ENCODE data around the gene NYAP2.

NYAP2 gene

GRCh38 chr2:225488743-225489142, 89.2 kb downstream of the NYAP2 start:
- POLR2A ChIA-PET: no interaction called here
- TF ChIP-seq ZNF384 (IDR thresholded peaks at IDR 0.05): no peak
- TF ChIP-seq ELF4 (IDR thresholded peaks at IDR 0.05): no peak
- no peak for TF ChIP-seq L3MBTL2 (conservative IDR thresholded peaks at IDR 0.05)
- TF ChIP-seq ARNT (IDR thresholded peaks at IDR 0.05): no peak
- no peak for TF ChIP-seq BHLHE40 (IDR thresholded peaks at IDR 0.05; ENCODE audit: borderline replicate concordance)
- TF ChIP-seq NFRKB (IDR thresholded peaks at IDR 0.05): no peak
- TF ChIP-seq PKNOX1 (IDR thresholded peaks at IDR 0.05): no peak
- no peak for TF ChIP-seq SUZ12 (IDR thresholded peaks at IDR 0.05)
- TF ChIP-seq CTBP1 (IDR thresholded peaks at IDR 0.05; ENCODE audit: borderline replicate concordance): no peak
- TF ChIP-seq FOXA1 (IDR thresholded peaks at IDR 0.05): no peak
- TF ChIP-seq FOXM1 (IDR thresholded peaks at IDR 0.05; ENCODE audit: borderline replicate concordance): no peak
- no peak for TF ChIP-seq LEF1 (IDR thresholded peaks at IDR 0.05; ENCODE audit: borderline replicate concordance)
- TF ChIP-seq TARDBP (IDR thresholded peaks at IDR 0.05): no peak
- no peak for TF ChIP-seq SP1 (IDR thresholded peaks at IDR 0.05)
- no peak for TF ChIP-seq HDGF (IDR thresholded peaks at IDR 0.05; ENCODE audit: borderline replicate concordance)
- TF ChIP-seq FOXK2 (IDR thresholded peaks at IDR 0.05): no peak
- DNase-seq (ENCODE audit: extremely low spot score): no peak
- CTCF ChIA-PET: no interaction called here

GRCh38 chr2:225493420-225494099, 94.0 kb downstream of the NYAP2 start:
- ChIA-PET CTCF (no interaction called here), POLR2A (no interaction called here)
- no peak for TF ChIP-seq ZNF384 (IDR thresholded peaks at IDR 0.05)
- no peak for TF ChIP-seq SP1 (IDR thresholded peaks at IDR 0.05)
- TF ChIP-seq PKNOX1 (IDR thresholded peaks at IDR 0.05): no peak
- TF ChIP-seq FOXK2 (IDR thresholded peaks at IDR 0.05): no peak
- TF ChIP-seq HDGF (IDR thresholded peaks at IDR 0.05; ENCODE audit: borderline replicate concordance): no peak
- no peak for TF ChIP-seq LEF1 (IDR thresholded peaks at IDR 0.05; ENCODE audit: borderline replicate concordance)
- TF ChIP-seq SUZ12 (IDR thresholded peaks at IDR 0.05): no peak
- TF ChIP-seq FOXM1 (IDR thresholded peaks at IDR 0.05; ENCODE audit: borderline replicate concordance): no peak
- TF ChIP-seq NFRKB (IDR thresholded peaks at IDR 0.05): no peak
- TF ChIP-seq ARNT (IDR thresholded peaks at IDR 0.05): no peak
- no peak for TF ChIP-seq BHLHE40 (IDR thresholded peaks at IDR 0.05; ENCODE audit: borderline replicate concordance)
- TF ChIP-seq ELF4 (IDR thresholded peaks at IDR 0.05): no peak
- no peak for TF ChIP-seq L3MBTL2 (conservative IDR thresholded peaks at IDR 0.05)
- TF ChIP-seq CTBP1 (IDR thresholded peaks at IDR 0.05; ENCODE audit: borderline replicate concordance): no peak
- no peak for TF ChIP-seq FOXA1 (IDR thresholded peaks at IDR 0.05)
- TF ChIP-seq TARDBP (IDR thresholded peaks at IDR 0.05): no peak
- no peak for DNase-seq (ENCODE audit: extremely low spot score)

- TF ChIP-seq LEF1 (IDR thresholded peaks at IDR 0.05; ENCODE audit: borderline replicate concordance) (no peak), HDGF (IDR thresholded peaks at IDR 0.05; ENCODE audit: borderline replicate concordance) (no peak), SUZ12 (IDR thresholded peaks at IDR 0.05) (no peak), ZNF384 (IDR thresholded peaks at IDR 0.05) (no peak)
- POLR2A ChIA-PET: no interaction called here
- CTCF ChIA-PET: no interaction called here
- DNase-seq (ENCODE audit: extremely low spot score): no peak
Measured at GRCh38 chr2:225494100-225494459, 94.6 kb downstream of the NYAP2 start.

GRCh38 chr2:225495706-225496105, 96.2 kb downstream of the NYAP2 start:
- POLR2A ChIA-PET: no interaction called here
- DNase-seq (ENCODE audit: extremely low spot score): no peak
- no peak for TF ChIP-seq ARNT (IDR thresholded peaks at IDR 0.05)
- TF ChIP-seq L3MBTL2 (conservative IDR thresholded peaks at IDR 0.05): no peak
- TF ChIP-seq LEF1 (IDR thresholded peaks at IDR 0.05; ENCODE audit: borderline replicate concordance): no peak
- TF ChIP-seq FOXM1 (IDR thresholded peaks at IDR 0.05; ENCODE audit: borderline replicate concordance): no peak
- TF ChIP-seq PKNOX1 (IDR thresholded peaks at IDR 0.05): no peak
- no peak for TF ChIP-seq NFRKB (IDR thresholded peaks at IDR 0.05)
- no peak for TF ChIP-seq CTBP1 (IDR thresholded peaks at IDR 0.05; ENCODE audit: borderline replicate concordance)
- TF ChIP-seq BHLHE40 (IDR thresholded peaks at IDR 0.05; ENCODE audit: borderline replicate concordance): no peak
- CTCF ChIA-PET: no interaction called here

- ChIA-PET CTCF (no interaction called here), POLR2A (no interaction called here)
- no peak for DNase-seq (ENCODE audit: extremely low spot score)
- TF ChIP-seq HDGF (IDR thresholded peaks at IDR 0.05; ENCODE audit: borderline replicate concordance) (no peak), TARDBP (IDR thresholded peaks at IDR 0.05) (no peak), L3MBTL2 (conservative IDR thresholded peaks at IDR 0.05) (no peak), SUZ12 (IDR thresholded peaks at IDR 0.05) (no peak), ARNT (IDR thresholded peaks at IDR 0.05) (no peak), FOXA1 (IDR thresholded peaks at IDR 0.05) (no peak), ZNF384 (IDR thresholded peaks at IDR 0.05) (no peak), LEF1 (IDR thresholded peaks at IDR 0.05; ENCODE audit: borderline replicate concordance) (no peak)
Measured at GRCh38 chr2:225496568-225496967, 97.1 kb downstream of the NYAP2 start.

- no peak for DNase-seq (ENCODE audit: extremely low spot score)
- POLR2A ChIA-PET: no interaction called here
- CTCF ChIA-PET: no interaction called here
- TF ChIP-seq PKNOX1 (IDR thresholded peaks at IDR 0.05): no peak
- TF ChIP-seq SP1 (IDR thresholded peaks at IDR 0.05): no peak
- TF ChIP-seq NFRKB (IDR thresholded peaks at IDR 0.05): no peak
- no peak for TF ChIP-seq ARNT (IDR thresholded peaks at IDR 0.05)
- no peak for TF ChIP-seq ELF4 (IDR thresholded peaks at IDR 0.05)
- no peak for TF ChIP-seq CTBP1 (IDR thresholded peaks at IDR 0.05; ENCODE audit: borderline replicate concordance)
- TF ChIP-seq FOXK2 (IDR thresholded peaks at IDR 0.05): no peak
- TF ChIP-seq TARDBP (IDR thresholded peaks at IDR 0.05): no peak
- no peak for TF ChIP-seq FOXA1 (IDR thresholded peaks at IDR 0.05)
- no peak for TF ChIP-seq HDGF (IDR thresholded peaks at IDR 0.05; ENCODE audit: borderline replicate concordance)
- TF ChIP-seq ZNF384 (IDR thresholded peaks at IDR 0.05): no peak
- no peak for TF ChIP-seq BHLHE40 (IDR thresholded peaks at IDR 0.05; ENCODE audit: borderline replicate concordance)
- no peak for TF ChIP-seq LEF1 (IDR thresholded peaks at IDR 0.05; ENCODE audit: borderline replicate concordance)
- TF ChIP-seq SUZ12 (IDR thresholded peaks at IDR 0.05): no peak
- TF ChIP-seq L3MBTL2 (conservative IDR thresholded peaks at IDR 0.05): no peak
- no peak for TF ChIP-seq FOXM1 (IDR thresholded peaks at IDR 0.05; ENCODE audit: borderline replicate concordance)
Measured at GRCh38 chr2:225497166-225497565, 97.7 kb downstream of the NYAP2 start.

Measured in HEK293T (cell line).